H1 (cell line): ENCODE data around the gene KCTD4. TPM values are rescaled to one million over a fixed set of nuclear protein-coding genes. Genes with fewer than 3 reads are reported as not detected.

Source experiments
- CTCF ChIA-PET: fragments of 300-600 bp; sonication (Branson Sonifier 250); formaldehyde crosslinking; loops from one replicate; lab custom pipeline; 2021; ENCODE audit not compliant: partially characterized antibody; lab: Charles Lee
- POLR2A ChIA-PET: fragments of 300-600 bp; sonication (Branson Sonifier 250); formaldehyde crosslinking; loops from one replicate; lab custom pipeline; 2021; ENCODE audit warnings: inconsistent platforms; ENCODE audit not compliant: partially characterized antibody; lab: Charles Lee
- DNase-seq, 2 experiments: peaks; one replicate each; pipeline versions ENCODE4 v3.0.0 to v3.0.0-alpha.2; 2010 to 2022; ENCODE audit warnings: low spot score in 2 of 2, low read depth in 1 of 2, mixed read lengths in 1 of 2
- FAIRE-seq: peaks from 2 replicates; lab custom pipeline; 2011; peaks lifted over from hg19 to GRCh38; lab: Jason Lieb, UNC
- H2AFZ ChIP-seq: 2 replicates; pipeline ENCODE4 v1.8.1; 2012; ENCODE audit warnings: low read length, inconsistent platforms
- H2AK5ac ChIP-seq: 2 replicates; pipeline ENCODE4 v1.6.1; 2013; ENCODE audit warnings: low read depth, low read length
- H2BK120ac ChIP-seq: replicated peaks from 2 replicates; pipeline ENCODE3; 2013; ENCODE audit warnings: low read depth, low read length, inconsistent platforms
- H2BK12ac ChIP-seq: 2 replicates; pipeline ENCODE4 v1.6.1; 2013; ENCODE audit warnings: low read depth, low read length
- H2BK15ac ChIP-seq: 2 replicates; pipeline ENCODE4 v1.6.1; 2013; ENCODE audit warnings: low read length
- H2BK20ac ChIP-seq: 2 replicates; pipeline ENCODE4 v1.6.1; 2013; ENCODE audit warnings: low read length
- H2BK5ac ChIP-seq: 2 replicates; pipeline ENCODE4 v1.6.1; 2013; ENCODE audit warnings: low read depth, low read length
- H3K14ac ChIP-seq: 2 replicates; pipeline ENCODE4 v1.6.1; 2013; ENCODE audit warnings: inconsistent platforms; ENCODE audit not compliant: insufficient read length
- H3K18ac ChIP-seq: 2 replicates; pipeline ENCODE4 v1.6.1; 2013; ENCODE audit warnings: low read length; ENCODE audit errors: extremely low read depth
- H3K23ac ChIP-seq: 2 replicates; pipeline ENCODE4 v1.6.1; 2013; ENCODE audit warnings: inconsistent platforms; ENCODE audit not compliant: insufficient read length
- H3K23me2 ChIP-seq: 2 replicates; pipeline ENCODE4 v1.6.1; 2013; ENCODE audit warnings: low read depth, low read length
- H3K27ac ChIP-seq: 2 replicates; pipeline ENCODE4 v1.6.1; 2011; ENCODE audit warnings: low read depth, low read length, inconsistent platforms
- H3K27me3 ChIP-seq, 4 experiments: replicated peaks in 1 of 4; 1 replicate in 1 of 4; 2 replicates in 3 of 4; pipeline versions ENCODE4 v1.6.1 to v1.8.1; 2011 to 2013; ENCODE audit warnings: low read length in 3 of 4, mild to moderate bottlenecking in 3 of 4, inconsistent platforms in 2 of 4, mixed read lengths in 2 of 4, moderate library complexity in 1 of 4; ENCODE audit not compliant: control insufficient read depth in 3 of 4, insufficient read depth in 3 of 4; ENCODE audit errors: extremely low read depth in 1 of 4
- H3K36me3 ChIP-seq, 4 experiments: 2 replicates each; pipeline versions ENCODE4 v1.6.1 to v1.8.1; 2011 to 2013; ENCODE audit warnings: mild to moderate bottlenecking in 4 of 4, low read length in 3 of 4, moderate library complexity in 2 of 4, control low read depth in 1 of 4, inconsistent platforms in 1 of 4; ENCODE audit not compliant: insufficient read depth in 4 of 4, control insufficient read depth in 2 of 4
- H3K4ac ChIP-seq: replicated peaks from 2 replicates; pipeline ENCODE3; 2013; ENCODE audit warnings: low read length, low read depth, mixed read lengths, inconsistent platforms; ENCODE audit not compliant: insufficient read length
- H3K4me1 ChIP-seq, 4 experiments: replicated peaks in 1 of 4; 1 replicate in 1 of 4; 2 replicates in 3 of 4; pipeline versions ENCODE4 v1.6.1 to v1.8.1; 2011 to 2013; ENCODE audit warnings: low read length in 3 of 4, inconsistent platforms in 2 of 4, mixed read lengths in 1 of 4; ENCODE audit not compliant: insufficient read depth in 4 of 4, control insufficient read depth in 3 of 4
- H3K4me2 ChIP-seq, 2 experiments: 2 replicates each; pipeline versions ENCODE4 v1.6.1 to v1.8.1; 2011 to 2013; ENCODE audit warnings: low read depth in 2 of 2, low read length in 2 of 2, control low read depth in 1 of 2, inconsistent platforms in 1 of 2, mild to moderate bottlenecking in 1 of 2; ENCODE audit not compliant: insufficient read depth in 1 of 2
- H3K4me3 ChIP-seq, 4 experiments: fragments of 200-600, 300-600 bp in 1 of 4; sonication (generic), shearing (Covaris generic), sonication (Bioruptor Twin) in 1 of 4; 2 replicates each; pipeline versions ENCODE4 v1.5.1 to v1.8.1; 2011 to 2016; ENCODE audit warnings: low read length in 4 of 4, low read depth in 3 of 4, control low read depth in 2 of 4, inconsistent platforms in 2 of 4, mild to moderate bottlenecking in 2 of 4, mixed read lengths in 1 of 4, moderate library complexity in 1 of 4; ENCODE audit not compliant: insufficient read depth in 2 of 4; ENCODE audit errors: extremely low read depth in 1 of 4
- H3K56ac ChIP-seq: replicated peaks from 2 replicates; pipeline ENCODE3; 2013; ENCODE audit warnings: low read depth, mild to moderate bottlenecking, mixed read lengths, low read length, inconsistent platforms; ENCODE audit not compliant: insufficient read length
- H3K79me1 ChIP-seq: 2 replicates; pipeline ENCODE4 v1.6.1; 2013; ENCODE audit warnings: low read depth, low read length, control low read depth
- H3K79me2 ChIP-seq, 2 experiments: 2 replicates each; pipeline versions ENCODE4 v1.6.1 to v1.8.1; 2012 to 2013; ENCODE audit warnings: low read length in 2 of 2, mild to moderate bottlenecking in 2 of 2, inconsistent platforms in 1 of 2; ENCODE audit not compliant: insufficient read depth in 2 of 2, control insufficient read depth in 1 of 2
- H3K9ac ChIP-seq, 4 experiments: replicated peaks in 1 of 4; 1 replicate in 1 of 4; 2 replicates in 3 of 4; pipeline versions ENCODE4 v1.6.1 to v1.8.1; 2011 to 2013; ENCODE audit warnings: low read depth in 3 of 4, low read length in 3 of 4, control low read depth in 2 of 4, mild to moderate bottlenecking in 2 of 4, moderate library complexity in 2 of 4, inconsistent platforms in 1 of 4; ENCODE audit errors: extremely low read depth in 1 of 4
- H3K9me3 ChIP-seq, 2 experiments: 2 replicates each; pipeline versions ENCODE4 v1.6.1 to v1.8.1; 2012 to 2013; ENCODE audit warnings: mild to moderate bottlenecking in 2 of 2, moderate library complexity in 2 of 2, control low read depth in 1 of 2, inconsistent platforms in 1 of 2, low read depth in 1 of 2, low read length in 1 of 2, mixed read lengths in 1 of 2; ENCODE audit not compliant: insufficient read depth in 2 of 2
- H4K20me1 ChIP-seq, 2 experiments: replicated peaks in 1 of 2; 2 replicates each; pipeline versions ENCODE3 to v1.8.1; 2011 to 2013; ENCODE audit warnings: inconsistent platforms in 2 of 2, low read length in 2 of 2, mild to moderate bottlenecking in 1 of 2; ENCODE audit not compliant: insufficient read depth in 2 of 2, control insufficient read depth in 1 of 2
- H4K5ac ChIP-seq: 2 replicates; pipeline ENCODE4 v1.6.1; 2013; ENCODE audit warnings: low read length, low read depth, mixed read lengths, inconsistent platforms; ENCODE audit not compliant: insufficient read length
- H4K8ac ChIP-seq: 2 replicates; pipeline ENCODE4 v1.8.0; 2013; ENCODE audit warnings: mild to moderate bottlenecking, moderate library complexity, low read length, inconsistent platforms; ENCODE audit not compliant: insufficient read depth; ENCODE audit errors: extremely low read depth
- H4K91ac ChIP-seq: replicated peaks from 2 replicates; pipeline ENCODE3; 2013; ENCODE audit warnings: low read length, mixed read lengths, inconsistent platforms; ENCODE audit not compliant: insufficient read length
- CREB1 ChIP-seq: IDR thresholded peaks from 2 replicates; pipeline ENCODE4 v1.6.1; 2012; ENCODE audit warnings: inconsistent platforms
- EGR1 ChIP-seq: IDR thresholded peaks from 2 replicates; pipeline ENCODE4 v1.6.1; 2011; ENCODE audit warnings: low read depth, low read length, borderline replicate concordance
- EZH2 ChIP-seq: fragments of 200-600 bp; sonication (generic); IDR thresholded peaks from 2 replicates; pipeline ENCODE4 v1.7.1; 2012; ENCODE audit warnings: low read depth, mild to moderate bottlenecking, moderate library complexity, low read length, inconsistent platforms; ENCODE audit not compliant: severe bottlenecking
- HDAC6 ChIP-seq: IDR thresholded peaks from one replicate; pipeline ENCODE4 v1.7.1; 2012; ENCODE audit warnings: low read depth, mild to moderate bottlenecking, inconsistent platforms, low read length, moderate library complexity
- KDM5A ChIP-seq: fragments of 200-600 bp; IDR thresholded peaks from 2 replicates; pipeline ENCODE4 v1.7.1; 2012; ENCODE audit warnings: mild to moderate bottlenecking, low read length, inconsistent platforms, mixed read lengths
- MAFK ChIP-seq: IDR thresholded peaks from 2 replicates; pipeline ENCODE4 v1.6.1; 2012; ENCODE audit warnings: low read depth, mild to moderate bottlenecking, improper control_type of control experiment, low read length
- RFX5 ChIP-seq: IDR thresholded peaks from 2 replicates; pipeline ENCODE4 v1.6.1; 2011; ENCODE audit warnings: low read depth, low read length, improper control_type of control experiment, borderline replicate concordance
- SAP30 ChIP-seq: fragments of 300-600 bp; sonication (generic); IDR thresholded peaks from 2 replicates; pipeline ENCODE4 v1.7.1; 2012; ENCODE audit warnings: low read length, moderate library complexity, mild to moderate bottlenecking, inconsistent platforms; ENCODE audit not compliant: insufficient read depth, insufficient replicate concordance
- SIRT6 ChIP-seq: IDR thresholded peaks from one replicate; pipeline ENCODE4 v1.7.1; 2012; ENCODE audit warnings: low read length, inconsistent platforms
- TEAD4 ChIP-seq: IDR thresholded peaks from 2 replicates; pipeline ENCODE4 v1.6.1; 2012; ENCODE audit warnings: low read depth, low read length, inconsistent platforms, mixed read lengths
- WGBS, 2 experiments: shearing (Covaris generic) in 1 of 2; methylation state at CpG; one replicate each; pipeline versions ENCODE4 v1.1.6 to v1.1.7; 2013 to 2015; ENCODE audit warnings: low lambda C conversion rate in 2 of 2, mixed read lengths in 2 of 2, inconsistent platforms in 1 of 2, low coverage in 1 of 2, missing lambda C conversion rate in 1 of 2; ENCODE audit not compliant: insufficient replicate concordance in 2 of 2, insufficient coverage in 1 of 2, insufficient read length in 1 of 2; ENCODE audit errors: extremely low coverage in 1 of 2, missing lambda C conversion rate in 1 of 2; 5-methylcytosine and 5-hydroxymethylcytosine counted together
- polyA plus RNA-seq, 7 experiments: library from polyadenylated mRNA; depleted of rRNA in 3 of 7; stranded (reverse) in 5 of 7; unstranded in 2 of 7; fragments of >200 nt in 5 of 7; fragments of 200-250 nt in 2 of 7; gene quantifications; 1 replicate in 5 of 7; 2 replicates in 1 of 7; 4 replicates in 1 of 7; pipeline versions ENCODE4 v1.2.1 to v1.2.3, GENCODE V29; 2011 to 2013; ENCODE audit warnings: missing spikeins in 2 of 7, mixed read lengths in 2 of 7
- total RNA-seq: library from RNA; stranded (reverse); fragmentation: NEBNext Ultra II Directional; extraction: Animal tissue kit (Norgen Biotek cat#: 25700); gene quantifications from 2 replicates; pipeline ENCODE4 v1.2.1, GENCODE V29; 2021
- TF ChIP-seq, protein P1 (sequence below): IDR thresholded peaks from 2 replicates; pipeline ENCODE4 v1.6.1; 2012; ENCODE audit warnings: inconsistent platforms

KCTD4 gene
- total and polyA plus RNA-seq, 2 of the 8 experiments (the other 6 are each of a cell fraction or from before 2014, with no cell fraction given), result not detected

GRCh38 chr13:45222919-45223318 is 22.1 kb upstream of the KCTD4 start:
- CTCF ChIA-PET, result interaction anchor here (0.5 kb wide), 1 partner anchor 11 kb away, joined by 3 read pairs; no protein-coding TSS in a partner anchor

More at GRCh38 chr13:45222919-45223318, 22.1 kb upstream of the KCTD4 start:
- FAIRE-seq (no peak), DNase-seq (no peak)
- TF ChIP-seq KDM5A, result no peak
- TF ChIP-seq MAFK, result no peak
- TF ChIP-seq EGR1, result no peak
- no peak for TF ChIP-seq CREB1
- no peak for TF ChIP-seq HDAC6
- TF ChIP-seq, protein P1, sequence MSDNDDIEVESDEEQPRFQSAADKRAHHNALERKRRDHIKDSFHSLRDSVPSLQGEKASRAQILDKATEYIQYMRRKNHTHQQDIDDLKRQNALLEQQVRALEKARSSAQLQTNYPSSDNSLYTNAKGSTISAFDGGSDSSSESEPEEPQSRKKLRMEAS, result no peak
- no peak for TF ChIP-seq EZH2
- no peak for TF ChIP-seq SAP30
- no peak for TF ChIP-seq SIRT6
- no peak for TF ChIP-seq TEAD4
- TF ChIP-seq RFX5, result no peak
- Histone ChIP-seq H4K91ac (no peak overlapping the region), H2BK12ac (no peak overlapping the region), H3K23ac (no peak overlapping the region), H3K27ac (no peak overlapping the region), H2AFZ (no peak overlapping the region), H2AK5ac (no peak overlapping the region), H4K20me1 (peaks cover 0 to under 1% of the 10 kb centered on the region in 2 experiments), H3K4me1 (peaks cover 0 to 5% (median 4%) of the 10 kb centered on the region in 4 experiments; a peak in 5 of 7 replicates), H3K4ac (no peak overlapping the region), H3K36me3 (no peaks in the 10 kb centered on the region), H2BK15ac (no peak overlapping the region), H3K18ac (no peak overlapping the region), H3K14ac (no peak overlapping the region), H2BK120ac (no peak overlapping the region), H2BK5ac (no peak overlapping the region), H3K56ac (no peak overlapping the region), H3K79me1 (no peaks in the 10 kb centered on the region; the same call in 1 of the 2 replicates), H3K4me2 (no peak overlapping the region), H4K5ac (no peak overlapping the region), H3K23me2 (no peaks in the 10 kb centered on the region), H3K4me3 (no peak overlapping the region), H3K27me3 (no peaks in the 10 kb centered on the region), H3K9ac (no peak overlapping the region), H3K9me3 (no peaks in the 10 kb centered on the region), H3K79me2 (peaks cover 0 to 8% of the 10 kb centered on the region in 2 experiments; a peak in 1 of 4 replicates), H4K8ac (no peak overlapping the region), H2BK20ac (no peak overlapping the region)
- WGBS, 2 experiments, result 100% methylated on average over 1 of the region's 1 CpG; no CpG with 5 or more reads in 1 of the 2 experiments
- POLR2A ChIA-PET, result interaction anchor here (0.8 kb wide), 1 partner anchor 12 kb away, joined by 3 read pairs; no protein-coding TSS in a partner anchor
